PC-3 (cell line): ENCODE data around the gene CDH13. TPM values are rescaled to one million over a fixed set of nuclear protein-coding genes. Genes with fewer than 3 reads are reported as not detected.

Experiments used
- ATAC-seq: fragments of 200-7000 bp; cut with Tn5 transposase; 2 replicates; pipeline ENCODE4 v1.9.1; 2020; ENCODE audit warnings: mild to moderate bottlenecking, moderate library complexity
- BruUV-seq: library from RNA; stranded (reverse); fragments of 400-500 nt; replicated peaks from 2 replicates; lab custom pipeline; 2021; lab: Mats Ljungman, UMichigan
- CTCF ChIA-PET: fragments of 300-600 bp; sonication (Branson Sonifier 250); formaldehyde crosslinking; loops from one replicate; lab custom pipeline; 2022; ENCODE audit warnings: antibody characterized with exemption; lab: Charles Lee
- POLR2A ChIA-PET: fragments of 300-600 bp; sonication (Branson Sonifier 250); formaldehyde crosslinking; loops from one replicate; lab custom pipeline; 2022; ENCODE audit warnings: antibody characterized with exemption; ENCODE audit not compliant: unreplicated experiment; lab: Charles Lee
- DNase-seq: peaks from one replicate; pipeline ENCODE4 v3.0.0-alpha.2; 2015
- H2AFZ ChIP-seq: fragments of 300-600 bp; sonication (generic); 2 replicates; pipeline ENCODE4 v1.6.0; 2016; ENCODE audit warnings: antibody characterized with exemption, low read length
- H3F3A ChIP-seq: fragments of 300-600 bp; sonication (generic); one replicate; pipeline ENCODE4 v1.6.0; 2017; ENCODE audit warnings: antibody characterized with exemption, low read length, control low read depth, mild to moderate bottlenecking; ENCODE audit not compliant: unreplicated experiment
- H3K27ac ChIP-seq: fragments of 300-600 bp; sonication (generic); 2 replicates; pipeline ENCODE4 v1.5.1; 2016; ENCODE audit warnings: mild to moderate bottlenecking, low read length
- H3K27me3 ChIP-seq: fragments of 300-600 bp; sonication (generic); 2 replicates; pipeline ENCODE4 v1.6.1; 2016; ENCODE audit warnings: low read length, mixed read lengths
- H3K36me3 ChIP-seq: fragments of 300-600 bp; sonication (generic); 2 replicates; pipeline ENCODE4 v1.6.1; 2016; ENCODE audit warnings: low read depth, mixed run types, low read length, mixed read lengths
- H3K4me1 ChIP-seq: fragments of 300-600 bp; sonication (generic); 2 replicates; pipeline ENCODE4 v1.5.1; 2016; ENCODE audit warnings: low read length; ENCODE audit not compliant: insufficient read depth
- H3K4me2 ChIP-seq: fragments of 300-600 bp; sonication (generic); 2 replicates; pipeline ENCODE4 v1.6.0; 2016; ENCODE audit warnings: low read length
- H3K4me3 ChIP-seq: fragments of 300-600 bp; sonication (generic); 2 replicates; pipeline ENCODE4 v1.5.1; 2016; ENCODE audit warnings: mild to moderate bottlenecking, low read length, mixed read lengths
- H3K79me2 ChIP-seq: fragments of 300-600 bp; sonication (generic); 2 replicates; pipeline ENCODE4 v1.6.1; 2017; ENCODE audit warnings: low read length, mixed read lengths
- H3K9ac ChIP-seq: fragments of 300-600 bp; sonication (generic); 2 replicates; pipeline ENCODE4 v1.6.0; 2016; ENCODE audit warnings: mild to moderate bottlenecking, low read length
- H3K9me2 ChIP-seq: fragments of 300-600 bp; sonication (generic); replicated peaks from 2 replicates; pipeline ENCODE4 v1.6.1; 2016; ENCODE audit warnings: mixed run types, low read length, mixed read lengths
- H3K9me3 ChIP-seq: fragments of 300-600 bp; sonication (generic); 2 replicates; pipeline ENCODE4 v1.6.1; 2016; ENCODE audit warnings: low read length, mixed read lengths
- H4K20me1 ChIP-seq: fragments of 300-600 bp; sonication (generic); 2 replicates; pipeline ENCODE4 v1.6.1; 2016; ENCODE audit warnings: low read length, mixed read lengths
- CTCF ChIP-seq: fragments of 300-600 bp; sonication (generic); conservative IDR thresholded peaks from 2 replicates; pipeline ENCODE4 v1.5.1; 2017; ENCODE audit warnings: antibody characterized with exemption, low read depth, mild to moderate bottlenecking, low read length
- EZH2 ChIP-seq: fragments of 300-600 bp; sonication (generic); IDR thresholded peaks from one replicate; pipeline ENCODE4 v1.6.1; 2017; ENCODE audit warnings: antibody characterized with exemption, mild to moderate bottlenecking, low read length; ENCODE audit not compliant: unreplicated experiment
- EZH2phosphoT487 ChIP-seq: fragments of 300-600 bp; sonication (generic); IDR thresholded peaks from 2 replicates; pipeline ENCODE4 v1.6.1; 2018; ENCODE audit warnings: mild to moderate bottlenecking, antibody characterized with exemption, low read length, borderline replicate concordance
- intact Hi-C: fragments of 100-400 bp; cut with micrococcal nuclease; formaldehyde crosslinking; loops from 2 replicates; pipeline ENCODE4 v1.9.0; 2023
- total RNA-seq: library from RNA; depleted of rRNA; stranded (reverse); fragments of >200 nt; gene quantifications from 2 replicates; pipeline ENCODE4 v1.2.3, GENCODE V29; 2014

Gene CDH13
- total RNA-seq, 1 experiment from 2014 or later: 0.36 TPM

GRCh38 chr16:82767808-82768207 is 141.0 kb downstream of the CDH13 start:
- Histone ChIP-seq H3K9me2 (no peaks in the 10 kb centered on the region), H3K27me3 (peaks cover 10% of the 10 kb centered on the region; the same call in 1 of the 2 replicates), H3K27ac (no peak overlapping the region), H4K20me1 (no peaks in the 10 kb centered on the region), H3K79me2 (no peaks in the 10 kb centered on the region), H3K9ac (no peak overlapping the region), H2AFZ (no peak overlapping the region), H3K4me2 (no peak overlapping the region), H3K9me3 (no peaks in the 10 kb centered on the region), H3K36me3 (no peaks in the 10 kb centered on the region), H3K4me1 (no peaks in the 10 kb centered on the region), H3K4me3 (no peak overlapping the region), H3F3A (no peaks in the 10 kb centered on the region)
- ChIA-PET CTCF (no interaction called here), POLR2A (no interaction called here)
- DNase-seq: no peak
- TF ChIP-seq EZH2: no peak
- no peak for TF ChIP-seq EZH2phosphoT487
- TF ChIP-seq CTCF: no peak
- ATAC-seq: no peak
- intact Hi-C loops: no loop called here
- BruUV-seq: no TSS peak

GRCh38 chr16:82769845-82770244 is 143.1 kb downstream of the CDH13 start:
- Histone ChIP-seq H3K4me2 (no peak overlapping the region), H2AFZ (no peak overlapping the region), H4K20me1 (no peaks in the 10 kb centered on the region), H3K9ac (no peak overlapping the region), H3F3A (no peaks in the 10 kb centered on the region), H3K27ac (no peak overlapping the region), H3K4me1 (no peaks in the 10 kb centered on the region), H3K27me3 (peaks cover 10% of the 10 kb centered on the region; the same call in 1 of the 2 replicates), H3K4me3 (no peak overlapping the region), H3K9me3 (no peaks in the 10 kb centered on the region), H3K9me2 (no peaks in the 10 kb centered on the region), H3K36me3 (no peaks in the 10 kb centered on the region), H3K79me2 (no peaks in the 10 kb centered on the region)
- POLR2A ChIA-PET: no interaction called here
- intact Hi-C loops: no loop called here
- ATAC-seq (no peak), DNase-seq (no peak)
- BruUV-seq: no TSS peak
- CTCF ChIA-PET: no interaction called here
- TF ChIP-seq EZH2 (no peak), CTCF (no peak), EZH2phosphoT487 (no peak)

DNA sequence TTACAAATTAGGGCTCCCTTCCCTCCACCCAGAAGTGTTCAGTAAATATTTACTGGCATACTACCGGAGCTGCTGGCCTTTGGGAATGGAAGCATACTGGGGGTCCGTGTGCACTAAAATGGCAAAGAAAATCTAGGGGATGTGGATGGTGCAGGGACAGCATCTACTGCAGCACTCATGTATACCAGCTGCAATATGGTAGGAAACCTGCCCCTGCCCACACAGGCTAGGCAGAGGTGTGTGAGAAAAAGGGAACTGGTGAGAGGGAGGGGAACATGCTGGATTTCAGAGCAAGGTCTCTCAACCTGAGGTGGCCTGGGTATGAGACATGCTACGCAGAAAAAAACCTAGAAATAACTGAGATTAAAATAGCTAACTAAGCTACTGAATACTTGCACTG is 145.4 kb downstream of the CDH13 start:
- no TSS peak for BruUV-seq
- no peak overlapping the region for H2AFZ ChIP-seq
- H3K4me3 ChIP-seq: no peak overlapping the region
- ChIA-PET CTCF (no interaction called here), POLR2A (no interaction called here)
- H4K20me1 ChIP-seq: no peaks in the 10 kb centered on the region
- H3K79me2 ChIP-seq: no peaks in the 10 kb centered on the region
- H3K4me2 ChIP-seq: no peak overlapping the region
- no peaks in the 10 kb centered on the region for H3K9me3 ChIP-seq
- H3K9ac ChIP-seq: no peak overlapping the region
- intact Hi-C loops: no loop called here
- H3K27ac ChIP-seq: no peak overlapping the region
- H3K4me1 ChIP-seq: no peaks in the 10 kb centered on the region
- peaks cover 5% of the 10 kb centered on the region; the same call in 1 of the 2 replicates for H3K27me3 ChIP-seq
- H3K36me3 ChIP-seq: no peaks in the 10 kb centered on the region
- ATAC-seq (no peak), DNase-seq (no peak)
- H3K9me2 ChIP-seq: no peaks in the 10 kb centered on the region
- no peak for TF ChIP-seq CTCF
- no peak for TF ChIP-seq EZH2phosphoT487
- TF ChIP-seq EZH2: no peak
- no peaks in the 10 kb centered on the region for H3F3A ChIP-seq
